HCT116 (cell line): Measurements from ENCODE around the gene TMEM212. TPM values are rescaled to one million over a fixed set of nuclear protein-coding genes. Genes with fewer than 3 reads are reported as not detected.

Experiments
- ATAC-seq: fragments of 200-7000 bp; cut with Tn5 transposase; 2 replicates; pipeline ENCODE4 v1.9.1; 2020; ENCODE audit warnings: mild to moderate bottlenecking, moderate library complexity
- BruUV-seq: library from RNA; stranded (reverse); fragments of 400-500 nt; replicated peaks from 2 replicates; lab custom pipeline; 2021; lab: Mats Ljungman, UMichigan
- CTCF ChIA-PET: fragments of 300-600 bp; sonication (Branson Sonifier 250); formaldehyde crosslinking; loops from one replicate; lab custom pipeline; 2021; ENCODE audit warnings: antibody characterized with exemption; lab: Charles Lee
- POLR2A ChIA-PET: fragments of 300-600, 350-600 bp; sonication (Branson Sonifier 250); formaldehyde crosslinking; loops from one replicate; lab custom pipeline; 2021; ENCODE audit warnings: antibody characterized with exemption; lab: Charles Lee
- RAD21 ChIA-PET, 2 experiments: fragments of 300-600 bp; sonication (Branson Sonifier 250); formaldehyde crosslinking; loops; one replicate each; lab custom pipeline; 2023; ENCODE audit warnings: low total read pairs in 2 of 2; ENCODE audit not compliant: uncharacterized antibody in 2 of 2, unreplicated experiment in 2 of 2, low non-redundant PET in 1 of 2; lab: Charles Lee
- DNase-seq: peaks from one replicate; pipeline ENCODE4 v3.0.0-alpha.2; 2010; ENCODE audit warnings: low read depth, low spot score
- H2AFZ ChIP-seq: fragments of 200-600 bp; shearing (Covaris generic), sonication (generic); 2 replicates; pipeline ENCODE4 v1.6.1; 2017; ENCODE audit warnings: low read depth, mixed run types, mixed read lengths, antibody characterized with exemption, low read length; ENCODE audit not compliant: poor library complexity, severe bottlenecking
- H3K27ac ChIP-seq: 2 replicates; pipeline ENCODE4 v1.5.1; 2012; ENCODE audit warnings: low read depth, low read length
- H3K27me3 ChIP-seq: fragments of 200-600 bp; sonication (generic); 2 replicates; pipeline ENCODE4 v1.6.1; 2016; ENCODE audit warnings: mixed run types, low read length, mixed read lengths; ENCODE audit not compliant: insufficient read depth
- H3K36me3 ChIP-seq, 2 experiments: fragments of 200-500 bp in 1 of 2; fragments of 200-600 bp in 1 of 2; sonication (Bioruptor generic) in 1 of 2; sonication (generic) in 1 of 2; 2 replicates each; pipeline versions ENCODE4 v1.5.1 to v1.6.1; 2014 to 2016; ENCODE audit warnings: low read length in 2 of 2, inconsistent platforms in 1 of 2, mixed read lengths in 1 of 2, mixed run types in 1 of 2; ENCODE audit not compliant: insufficient read depth in 2 of 2, control insufficient read depth in 1 of 2
- H3K4me1 ChIP-seq, 2 experiments: fragments of 200-600 bp in 1 of 2; sonication (generic) in 1 of 2; 2 replicates each; pipeline versions ENCODE4 v1.5.1 to v1.6.1; 2012 to 2017; ENCODE audit warnings: low read length in 2 of 2, inconsistent platforms in 1 of 2, mild to moderate bottlenecking in 1 of 2, mixed read lengths in 1 of 2, mixed run types in 1 of 2, moderate library complexity in 1 of 2; ENCODE audit not compliant: insufficient read depth in 2 of 2, control insufficient read depth in 1 of 2
- H3K4me2 ChIP-seq: fragments of 200-600 bp; sonication (generic); 2 replicates; pipeline ENCODE4 v1.6.1; 2017; ENCODE audit warnings: mixed run types, low read length, mixed read lengths
- H3K4me3 ChIP-seq, 2 experiments: fragments of 200-600 bp in 1 of 2; sonication (generic) in 1 of 2; replicated peaks in 1 of 2; 2 replicates each; pipeline ENCODE4 v1.5.1; 2011 to 2016; ENCODE audit warnings: low read length in 2 of 2, control low read depth in 1 of 2, low read depth in 1 of 2, mild to moderate bottlenecking in 1 of 2, mixed read lengths in 1 of 2, mixed run types in 1 of 2
- H3K79me2 ChIP-seq: fragments of 200-600 bp; sonication (generic); 2 replicates; pipeline ENCODE4 v1.6.1; 2017; ENCODE audit warnings: mild to moderate bottlenecking, mixed run types, low read length, moderate library complexity, mixed read lengths; ENCODE audit not compliant: insufficient read depth
- H3K9ac ChIP-seq: fragments of 200-600 bp; sonication (generic); 2 replicates; pipeline ENCODE4 v1.6.1; 2016; ENCODE audit warnings: low read length, mixed read lengths
- H3K9me2 ChIP-seq: fragments of 200-600 bp; sonication (generic), shearing (Covaris generic); 2 replicates; pipeline ENCODE4 v1.6.1; 2017; ENCODE audit warnings: mixed run types, mild to moderate bottlenecking, moderate library complexity; ENCODE audit not compliant: insufficient read depth
- H3K9me3 ChIP-seq, 2 experiments: fragments of 200-500 bp in 1 of 2; fragments of 200-600 bp in 1 of 2; sonication (Bioruptor generic) in 1 of 2; sonication (generic) in 1 of 2; 2 replicates each; pipeline ENCODE4 v1.6.1; 2014 to 2017; ENCODE audit warnings: low read length in 2 of 2, mixed read lengths in 2 of 2, inconsistent platforms in 1 of 2, low read depth in 1 of 2, mild to moderate bottlenecking in 1 of 2, mixed run types in 1 of 2, moderate library complexity in 1 of 2; ENCODE audit not compliant: control insufficient read depth in 1 of 2, insufficient read depth in 1 of 2
- H4K20me1 ChIP-seq: fragments of 200-600 bp; sonication (generic), shearing (Covaris generic); 2 replicates; pipeline ENCODE4 v1.6.1; 2017; ENCODE audit warnings: mixed run types, mild to moderate bottlenecking, moderate library complexity; ENCODE audit not compliant: insufficient read depth
- CBX3 ChIP-seq: IDR thresholded peaks from 2 replicates; pipeline ENCODE4 v1.6.1; 2012; ENCODE audit warnings: low read depth
- CEBPB ChIP-seq: IDR thresholded peaks from 2 replicates; pipeline ENCODE4 v1.6.1; 2012; ENCODE audit warnings: low read depth
- EZH2 ChIP-seq: fragments of 200-600 bp; sonication (generic); IDR thresholded peaks from 2 replicates; pipeline ENCODE4 v1.6.1; 2017; ENCODE audit warnings: antibody characterized with exemption, mixed run types
- FOSL1 ChIP-seq: IDR thresholded peaks from 2 replicates; pipeline ENCODE4 v1.6.1; 2012; ENCODE audit warnings: low read depth
- MAX ChIP-seq: IDR thresholded peaks from 2 replicates; pipeline ENCODE4 v1.6.1; 2012
- POLR2A ChIP-seq: IDR thresholded peaks from 2 replicates; pipeline ENCODE4 v1.7.0; 2011; ENCODE audit warnings: borderline replicate concordance; ENCODE audit not compliant: insufficient read depth, insufficient read length; ENCODE audit errors: extremely low read depth
- POLR2AphosphoS5 ChIP-seq: IDR thresholded peaks from 2 replicates; pipeline ENCODE4 v1.6.1; 2011; ENCODE audit warnings: mild to moderate bottlenecking, low read depth, low read length, moderate library complexity
- REST ChIP-seq: IDR thresholded peaks from 2 replicates; pipeline ENCODE4 v1.6.1; 2012; ENCODE audit warnings: low read depth
- TCF7L2 ChIP-seq: IDR thresholded peaks from 2 replicates; pipeline ENCODE4 v1.7.0; 2011; ENCODE audit warnings: borderline replicate concordance, inconsistent platforms; ENCODE audit not compliant: insufficient read depth, insufficient read length; ENCODE audit errors: extremely low read depth
- ZBTB33 ChIP-seq: IDR thresholded peaks from 2 replicates; pipeline ENCODE4 v1.6.1; 2011; ENCODE audit warnings: mild to moderate bottlenecking, low read length, moderate library complexity; ENCODE audit not compliant: insufficient replicate concordance; ENCODE audit errors: extremely low read depth
- intact Hi-C: fragments of 100-400 bp; cut with micrococcal nuclease; formaldehyde crosslinking; loops from 2 replicates; pipeline ENCODE4 v1.10.0; 2022
- total RNA-seq: library from RNA; stranded (reverse); gene quantifications from one replicate; pipeline ENCODE4 v1.2.1, GENCODE V29; 2021; ENCODE audit not compliant: unreplicated experiment

TMEM212 gene
- total RNA-seq, 1 experiment from 2014 or later, result not detected

- H3K27me3 ChIP-seq, result no peaks in the 10 kb centered on the region
- H3K9me3 ChIP-seq, result no peaks in the 10 kb centered on the region
- CTCF ChIA-PET, result no interaction called here
- H3K36me3 ChIP-seq, result no peaks in the 10 kb centered on the region
- no peak overlapping the region for H2AFZ ChIP-seq
- no peaks in the 10 kb centered on the region for H3K9me2 ChIP-seq
- intact Hi-C loops, result no loop called here
- no peaks in the 10 kb centered on the region for H4K20me1 ChIP-seq
- TF ChIP-seq TCF7L2 (no peak), EZH2 (no peak), MAX (no peak), CEBPB (no peak), POLR2A (no peak), FOSL1 (no peak), REST (no peak), CBX3 (no peak), ZBTB33 (no peak), POLR2AphosphoS5 (no peak)
- H3K9ac ChIP-seq, result no peak overlapping the region
- H3K27ac ChIP-seq, result no peak overlapping the region
- no peaks in the 10 kb centered on the region for H3K79me2 ChIP-seq
- no peak overlapping the region for H3K4me3 ChIP-seq
- no TSS peak for BruUV-seq
- no peak for DNase-seq
- POLR2A ChIA-PET, result no interaction called here
- H3K4me1 ChIP-seq, result no peaks in the 10 kb centered on the region
- no peak overlapping the region for H3K4me2 ChIP-seq
- RAD21 ChIA-PET, result no interaction called here
- no peak for ATAC-seq
Measured at GRCh38 chr3:171862993-171863521, 19.9 kb downstream of the TMEM212 start.
